Activated CD4-positive, alpha-beta memory T cell treated with anti-CD3 and anti-CD28 coated beads, Interleukin-2, amount 10 ng/mL, durations not matched to agents 7 days and 5 days (primary cell): ENCODE data around the gene MORC2. TPM values are rescaled to one million over a fixed set of nuclear protein-coding genes. Genes with fewer than 3 reads are reported as not detected.

Experiments used
- CTCF ChIA-PET: fragments of 350-600 bp; sonication (Branson Sonifier 250); formaldehyde crosslinking; loops from one replicate; lab custom pipeline; 2021; ENCODE audit warnings: antibody characterized with exemption, inconsistent platforms; lab: Charles Lee
- POLR2A ChIA-PET: fragments of 350-600 bp; sonication (Branson Sonifier 250); formaldehyde crosslinking; loops from one replicate; lab custom pipeline; 2021; ENCODE audit warnings: antibody characterized with exemption; lab: Charles Lee
- DNase-seq: peaks from one replicate; pipeline ENCODE4 v3.0.0-alpha.2; 2020
- H3K27ac Mint-ChIP-seq: one replicate; pipeline ENCODE4 v1.8.0; 2021; ENCODE audit warnings: mild to moderate bottlenecking, mixed read lengths
- H3K27me3 Mint-ChIP-seq: one replicate; pipeline ENCODE4 v1.8.0; 2021; ENCODE audit warnings: mixed read lengths
- H3K36me3 Mint-ChIP-seq: one replicate; pipeline ENCODE4 v1.8.0; 2021; ENCODE audit warnings: low read depth, mixed read lengths
- H3K4me1 Mint-ChIP-seq: one replicate; pipeline ENCODE4 v1.8.0; 2021; ENCODE audit warnings: mixed read lengths
- H3K4me3 Mint-ChIP-seq: one replicate; pipeline ENCODE4 v1.8.0; 2021; ENCODE audit warnings: mild to moderate bottlenecking, mixed read lengths
- H3K9me3 Mint-ChIP-seq: one replicate; pipeline ENCODE4 v1.8.0; 2021; ENCODE audit warnings: mixed read lengths
- total RNA-seq, 2 experiments: library from RNA; stranded (reverse); gene quantifications; one replicate each; pipeline ENCODE4 v1.2.3, GENCODE V29; 2021

The MORC2 gene
- total RNA-seq, 2 experiments from 2014 or later, result 39.7 to 40.2 TPM

GRCh38 chr22:30881361-30882183 is 87.0 kb downstream of the MORC2 start:
- POLR2A ChIA-PET, result no interaction called here
- H3K9me3 Mint-ChIP-seq, result no peaks in the 10 kb centered on the region
- no peaks in the 10 kb centered on the region for H3K27me3 Mint-ChIP-seq
- no peak overlapping the region for H3K27ac Mint-ChIP-seq
- peaks cover 1% of the 10 kb centered on the region for H3K4me1 Mint-ChIP-seq
- H3K36me3 Mint-ChIP-seq, result no peaks in the 10 kb centered on the region
- CTCF ChIA-PET, result no interaction called here
- no peak for DNase-seq
- no peak overlapping the region for H3K4me3 Mint-ChIP-seq

GRCh38 chr22:30880847-30881246 is 87.7 kb downstream of the MORC2 start:
- ChIA-PET POLR2A (interaction anchor here (0.6 kb wide), 1 partner anchor 286 kb away, joined by 3 read pairs; no protein-coding TSS in a partner anchor), CTCF (no interaction called here)
- no peak for DNase-seq
- no peak overlapping the region for H3K4me3 Mint-ChIP-seq
- no peaks in the 10 kb centered on the region for H3K36me3 Mint-ChIP-seq
- no peaks in the 10 kb centered on the region for H3K27me3 Mint-ChIP-seq
- H3K27ac Mint-ChIP-seq, result no peak overlapping the region
- H3K4me1 Mint-ChIP-seq, result peaks cover 1% of the 10 kb centered on the region
- H3K9me3 Mint-ChIP-seq, result no peaks in the 10 kb centered on the region

DNA sequence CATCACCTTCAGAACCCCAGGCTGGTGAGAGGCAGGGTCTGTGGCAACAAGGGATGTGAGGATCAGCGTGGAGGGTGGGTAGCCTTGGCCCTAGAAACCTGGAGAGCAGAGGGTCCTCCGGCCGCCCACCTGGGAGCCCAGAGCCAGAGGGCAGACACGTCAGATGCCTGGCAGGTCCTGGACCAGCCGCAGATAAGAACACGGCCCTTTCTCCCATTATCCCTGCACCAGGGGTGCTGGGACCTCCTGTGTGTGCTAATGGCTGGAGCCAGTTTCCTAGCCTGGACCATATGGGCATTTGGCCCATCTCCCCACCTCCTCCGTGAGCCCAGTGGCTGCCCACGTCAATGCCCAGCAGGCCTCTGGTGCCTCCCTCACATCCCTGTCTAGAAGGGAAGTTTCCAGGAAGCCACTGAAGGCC is 88.4 kb downstream of the MORC2 start:
- Mint-ChIP-seq H3K4me1 (peaks cover 1% of the 10 kb centered on the region), H3K27me3 (no peaks in the 10 kb centered on the region), H3K36me3 (no peaks in the 10 kb centered on the region), H3K9me3 (no peaks in the 10 kb centered on the region), H3K4me3 (no peak overlapping the region), H3K27ac (no peak overlapping the region)
- no peak for DNase-seq
- ChIA-PET CTCF (no interaction called here), POLR2A (interaction anchor here (0.6 kb wide), 1 partner anchor 285 kb away, joined by 3 read pairs; no protein-coding TSS in a partner anchor)

DNA sequence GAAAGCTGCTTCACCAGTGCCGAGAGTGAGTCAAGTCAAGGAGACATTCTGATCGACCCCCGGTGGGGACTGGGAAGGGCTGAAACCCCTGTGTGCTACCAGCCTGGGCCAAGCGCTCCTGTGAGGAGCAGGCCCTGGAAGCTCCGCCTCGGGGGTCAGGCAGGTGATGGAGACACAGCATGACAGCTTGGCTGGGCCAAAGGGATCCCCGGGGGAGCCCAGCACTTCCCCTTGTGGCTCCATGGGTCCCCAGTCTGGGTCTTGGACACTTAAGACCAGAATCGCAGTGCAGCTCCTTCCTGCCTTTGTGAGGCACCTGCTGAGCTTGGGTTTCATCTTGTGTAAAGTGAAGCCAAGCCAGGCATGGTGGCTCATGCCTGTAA is 89.2 kb downstream of the MORC2 start:
- H3K9me3 Mint-ChIP-seq, result no peaks in the 10 kb centered on the region
- H3K4me3 Mint-ChIP-seq, result no peak overlapping the region
- DNase-seq, result no peak
- peaks cover 1% of the 10 kb centered on the region for H3K4me1 Mint-ChIP-seq
- POLR2A ChIA-PET, result no interaction called here
- H3K27me3 Mint-ChIP-seq, result no peaks in the 10 kb centered on the region
- no peaks in the 10 kb centered on the region for H3K36me3 Mint-ChIP-seq
- H3K27ac Mint-ChIP-seq, result no peak overlapping the region
- CTCF ChIA-PET, result no interaction called here

DNA sequence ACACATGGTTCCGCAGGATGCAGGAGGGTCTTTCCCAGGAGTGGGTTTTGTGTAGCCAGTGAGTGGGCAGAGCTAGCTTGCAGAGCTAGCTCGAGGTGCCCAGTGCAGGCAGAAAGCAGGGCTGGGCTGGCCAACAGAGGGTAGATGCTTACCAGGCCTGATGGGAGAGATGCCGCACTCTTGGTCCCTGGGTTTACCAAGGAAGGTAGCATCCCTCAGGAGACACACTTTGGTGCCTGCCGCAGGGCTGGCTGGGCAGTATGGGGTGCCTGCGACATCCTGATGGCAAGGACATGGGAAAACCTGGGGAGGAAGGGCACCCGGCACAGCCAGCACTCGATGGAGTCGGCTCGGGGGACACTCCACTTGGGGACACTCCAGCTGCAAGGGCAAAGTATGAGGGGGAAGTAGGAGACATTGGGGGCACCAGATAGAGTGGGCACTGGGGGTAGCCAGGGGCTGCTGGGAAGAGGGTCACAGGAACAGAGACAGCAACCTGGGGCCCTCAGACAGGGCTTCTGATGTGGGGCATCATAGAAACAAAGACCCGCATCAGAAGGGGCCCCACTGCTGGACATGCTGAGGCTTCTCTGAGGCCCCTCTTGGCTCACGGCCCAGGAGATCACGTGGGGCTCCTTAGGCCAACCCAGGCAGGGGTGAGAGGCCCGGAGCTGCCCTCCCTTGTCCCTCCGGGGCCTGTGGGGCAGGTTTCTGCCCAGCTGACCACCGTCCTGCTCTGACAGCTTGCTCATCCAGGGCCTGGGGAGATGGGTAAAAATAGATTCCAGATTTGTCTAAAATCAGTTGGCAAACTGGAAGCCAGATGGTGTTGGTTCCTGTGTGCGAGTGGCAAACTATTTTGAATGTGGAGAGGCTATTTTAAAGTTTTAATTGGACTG is 89.8 kb downstream of the MORC2 start:
- ChIA-PET POLR2A (no interaction called here), CTCF (no interaction called here)
- Mint-ChIP-seq H3K27me3 (no peaks in the 10 kb centered on the region), H3K4me3 (no peak overlapping the region), H3K36me3 (no peaks in the 10 kb centered on the region), H3K9me3 (no peaks in the 10 kb centered on the region), H3K4me1 (peaks cover 1% of the 10 kb centered on the region), H3K27ac (no peak overlapping the region)
- no peak for DNase-seq

GRCh38 chr22:30877662-30878515 is 90.7 kb downstream of the MORC2 start:
- Mint-ChIP-seq H3K36me3 (no peaks in the 10 kb centered on the region), H3K27me3 (no peaks in the 10 kb centered on the region), H3K4me3 (no peak overlapping the region), H3K4me1 (peaks cover 1% of the 10 kb centered on the region), H3K9me3 (no peaks in the 10 kb centered on the region), H3K27ac (no peak overlapping the region)
- POLR2A ChIA-PET, result no interaction called here
- DNase-seq, result no peak
- CTCF ChIA-PET, result no interaction called here

DNA sequence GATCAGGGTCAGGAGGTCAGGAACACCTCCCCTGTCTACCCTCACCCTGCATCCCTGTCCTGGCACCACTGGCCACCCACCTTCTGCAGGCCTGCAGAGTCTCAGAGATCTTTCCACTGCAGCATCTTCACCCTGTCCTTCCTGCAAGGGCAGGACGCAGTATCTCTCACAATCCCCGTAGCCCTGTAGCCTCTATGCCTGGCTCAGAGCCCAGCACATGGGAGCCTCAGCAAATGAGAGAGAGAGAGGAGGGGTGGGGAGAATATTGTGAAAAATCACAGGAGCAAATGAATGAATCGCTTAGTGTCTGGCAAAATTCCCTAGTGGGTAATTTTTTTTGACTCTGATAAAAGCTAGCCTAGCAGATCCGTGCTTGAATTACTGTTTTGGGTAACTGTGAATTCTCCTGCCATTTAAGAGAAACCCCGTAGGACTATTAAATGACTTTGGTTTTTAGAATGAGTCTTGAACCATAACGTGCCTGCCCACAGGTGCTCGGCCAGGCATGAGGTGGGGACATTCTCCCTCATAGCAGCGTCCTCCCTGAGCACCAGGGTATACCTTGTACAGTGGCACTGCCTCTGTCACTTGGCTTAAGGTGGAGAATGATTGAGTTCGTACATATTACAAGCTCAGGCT is 91.5 kb downstream of the MORC2 start:
- POLR2A ChIA-PET, result no interaction called here
- H3K36me3 Mint-ChIP-seq, result no peaks in the 10 kb centered on the region
- no peaks in the 10 kb centered on the region for H3K4me1 Mint-ChIP-seq
- no peak for DNase-seq
- CTCF ChIA-PET, result no interaction called here
- H3K9me3 Mint-ChIP-seq, result no peaks in the 10 kb centered on the region
- no peaks in the 10 kb centered on the region for H3K27me3 Mint-ChIP-seq
- H3K4me3 Mint-ChIP-seq, result no peak overlapping the region
- H3K27ac Mint-ChIP-seq, result no peak overlapping the region

DNA sequence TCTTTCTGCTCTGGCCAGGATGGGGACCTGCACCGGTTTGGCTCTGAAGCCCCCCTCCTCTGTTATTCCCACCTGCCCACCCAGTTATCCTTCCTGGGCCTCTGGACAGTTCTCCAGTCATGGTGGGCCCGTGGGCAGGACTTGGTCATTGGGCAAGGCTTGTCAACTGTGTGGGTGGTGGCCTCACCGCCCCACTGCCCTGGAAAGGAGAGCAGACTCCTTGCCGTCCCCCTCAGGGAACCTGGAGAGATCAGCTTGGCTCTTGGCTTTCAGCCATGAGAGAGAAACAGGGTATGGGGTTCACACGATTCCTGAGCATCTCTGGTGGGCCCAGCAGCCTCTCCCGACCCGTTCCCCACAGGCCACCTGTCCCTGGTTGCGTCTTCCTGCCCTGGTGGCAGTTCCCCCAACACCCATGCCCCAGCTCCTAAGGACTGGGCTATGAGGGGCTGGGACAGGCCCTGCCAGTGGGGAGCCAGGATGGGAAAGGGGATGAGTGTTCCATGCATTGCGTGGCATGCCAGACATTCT is 92.3 kb downstream of the MORC2 start:
- no peaks in the 10 kb centered on the region for H3K4me1 Mint-ChIP-seq
- CTCF ChIA-PET, result no interaction called here
- no peak overlapping the region for H3K4me3 Mint-ChIP-seq

DNA sequence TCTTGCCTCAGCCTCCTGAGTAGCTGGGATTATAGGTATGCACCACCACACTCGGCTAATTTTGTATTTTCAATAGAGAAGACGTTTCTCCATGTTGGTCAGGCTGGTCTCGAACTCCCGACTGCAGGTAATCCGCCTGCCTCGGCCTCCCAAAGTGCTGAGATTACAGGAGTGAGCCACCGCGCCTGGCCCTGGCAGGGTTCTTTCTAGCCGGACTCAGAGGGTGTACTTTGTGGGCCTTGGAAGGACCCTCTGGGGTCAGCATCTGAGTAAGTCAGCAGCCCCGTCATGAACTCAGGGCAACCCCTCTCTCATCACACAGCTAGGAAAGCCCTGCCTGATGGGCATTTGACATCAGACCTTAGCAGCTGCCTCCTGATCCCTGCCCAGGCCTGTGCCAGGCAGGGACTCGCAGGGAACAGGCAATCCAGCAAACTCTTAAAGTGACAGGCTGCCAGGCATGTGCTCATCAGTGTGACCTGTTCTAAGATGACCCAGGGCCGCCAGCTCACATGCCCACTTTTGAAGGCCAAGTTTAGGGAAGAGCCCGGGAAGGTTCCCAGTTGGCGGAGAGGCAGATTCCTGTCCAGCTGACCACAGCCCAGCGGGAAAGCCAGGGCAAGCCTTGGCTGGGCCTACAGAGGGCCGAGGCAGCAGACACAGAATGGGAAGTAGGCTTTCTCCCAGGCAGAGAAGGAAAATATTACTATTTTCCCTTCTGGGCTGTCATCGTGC is 92.9 kb downstream of the MORC2 start:
- H3K27ac Mint-ChIP-seq, result no peak overlapping the region
- no peak overlapping the region for H3K4me3 Mint-ChIP-seq
- H3K4me1 Mint-ChIP-seq, result no peaks in the 10 kb centered on the region
- ChIA-PET POLR2A (no interaction called here), CTCF (no interaction called here)
- H3K9me3 Mint-ChIP-seq, result no peaks in the 10 kb centered on the region
- H3K27me3 Mint-ChIP-seq, result no peaks in the 10 kb centered on the region
- H3K36me3 Mint-ChIP-seq, result no peaks in the 10 kb centered on the region
- DNase-seq, result no peak

More for the DNA sequence above, 92.3 kb downstream of the MORC2 start:
- no peaks in the 10 kb centered on the region for H3K36me3 Mint-ChIP-seq
- no peak overlapping the region for H3K27ac Mint-ChIP-seq
- H3K9me3 Mint-ChIP-seq, result no peaks in the 10 kb centered on the region
- no peak for DNase-seq
- POLR2A ChIA-PET, result no interaction called here
- no peaks in the 10 kb centered on the region for H3K27me3 Mint-ChIP-seq
